GM12878 (cell line): ENCODE data around the gene N4BP2L2. TPM values are rescaled to one million over a fixed set of nuclear protein-coding genes. Genes with fewer than 3 reads are reported as not detected.

Experiments used
- BRCA1 ChIP-seq: IDR thresholded peaks from 2 replicates; pipeline ENCODE4 v1.6.1; 2011; ENCODE audit warnings: low read depth, low read length, improper control_type of control experiment
- CBX3 ChIP-seq: fragments of 200-600 bp; sonication (generic); IDR thresholded peaks from 2 replicates; pipeline ENCODE4 v1.6.1; 2016; ENCODE audit warnings: low read depth, borderline replicate concordance
- CREB1 ChIP-seq: IDR thresholded peaks from 2 replicates; pipeline ENCODE4 v1.6.1; 2012; ENCODE audit warnings: low read depth, mild to moderate bottlenecking, inconsistent platforms
- ELK1 ChIP-seq: IDR thresholded peaks from 2 replicates; pipeline ENCODE4 v1.6.1; 2012; ENCODE audit warnings: low read depth, low read length, improper control_type of control experiment
- EP300 ChIP-seq, 2 experiments: fragments of 150-350 bp in 1 of 2; IDR thresholded peaks; 2 replicates each; pipeline ENCODE4 v1.6.1; 2011 to 2012; ENCODE audit warnings: low read depth in 2 of 2, low read length in 2 of 2, borderline replicate concordance in 1 of 2, improper control_type of control experiment in 1 of 2, inconsistent platforms in 1 of 2; ENCODE audit not compliant: control insufficient read depth in 1 of 2
- EZH2 ChIP-seq: IDR thresholded peaks from 2 replicates; pipeline ENCODE4 v1.6.1; 2012; ENCODE audit warnings: low read depth, mild to moderate bottlenecking, control low read depth, inconsistent platforms, low read length, borderline replicate concordance; ENCODE audit not compliant: control insufficient read depth
- HCFC1 ChIP-seq: fragments of 150-350 bp; IDR thresholded peaks from 2 replicates; pipeline ENCODE4 v1.6.1; 2014; ENCODE audit warnings: low read length
- IKZF2 ChIP-seq, 2 experiments: fragments of 450-650 bp; IDR thresholded peaks; 2 replicates each; pipeline ENCODE4 v1.6.1; 2017; ENCODE audit warnings: mild to moderate bottlenecking in 2 of 2, moderate library complexity in 2 of 2
- IRF5 ChIP-seq: fragments of 450-650 bp; IDR thresholded peaks from 2 replicates; pipeline ENCODE4 v1.6.1; 2017; ENCODE audit warnings: borderline replicate concordance
- KAT2A ChIP-seq: conservative IDR thresholded peaks from 2 replicates; pipeline ENCODE4 v1.6.1; 2011; ENCODE audit warnings: low read depth, low read length; ENCODE audit not compliant: control insufficient read depth
- MAX ChIP-seq: IDR thresholded peaks from 2 replicates; pipeline ENCODE4 v1.6.1; 2012; ENCODE audit warnings: low read depth, low read length, improper control_type of control experiment
- MYB ChIP-seq: fragments of 150-350 bp; IDR thresholded peaks from 2 replicates; pipeline ENCODE4 v1.6.1; 2014; ENCODE audit warnings: mild to moderate bottlenecking, low read depth, low read length, borderline replicate concordance
- POLR2AphosphoS2 ChIP-seq: IDR thresholded peaks from 2 replicates; pipeline ENCODE4 v1.6.1; 2011; ENCODE audit warnings: low read depth, mild to moderate bottlenecking, low read length, improper control_type of control experiment, moderate library complexity
- POLR2AphosphoS5 ChIP-seq: IDR thresholded peaks from 2 replicates; pipeline ENCODE4 v1.6.1; 2011; ENCODE audit warnings: mild to moderate bottlenecking, low read length, inconsistent platforms
- SPI1 ChIP-seq: IDR thresholded peaks from 2 replicates; pipeline ENCODE4 v1.6.1; 2011; ENCODE audit warnings: low read depth, mild to moderate bottlenecking, low read length, moderate library complexity, borderline replicate concordance; ENCODE audit not compliant: insufficient read depth
- SREBF2 ChIP-seq: IDR thresholded peaks from 2 replicates; pipeline ENCODE4 v1.6.1; 2012; ENCODE audit warnings: mild to moderate bottlenecking, low read length
- TAF1 ChIP-seq: IDR thresholded peaks from 2 replicates; pipeline ENCODE4 v1.6.1; 2011; ENCODE audit warnings: mild to moderate bottlenecking, low read depth, low read length, borderline replicate concordance
- WRNIP1 ChIP-seq: IDR thresholded peaks from 2 replicates; pipeline ENCODE4 v1.6.1; 2011; ENCODE audit warnings: low read depth, low read length, improper control_type of control experiment, borderline replicate concordance
- ZNF687 ChIP-seq: fragments of 450-650 bp; IDR thresholded peaks from 2 replicates; pipeline ENCODE4 v1.6.1; 2017; ENCODE audit warnings: mild to moderate bottlenecking, moderate library complexity
- ZZZ3 ChIP-seq: IDR thresholded peaks from 2 replicates; pipeline ENCODE4 v1.6.1; 2011; ENCODE audit warnings: low read depth; ENCODE audit not compliant: control insufficient read depth, insufficient read length
- polyA plus RNA-seq, 11 experiments: library from polyadenylated mRNA; depleted of rRNA in 4 of 11; unstranded in 6 of 11; stranded (reverse) in 5 of 11; fragments of >200 nt; fragmentation: Nextera tagmentation in 4 of 11; fragmentation: Illumina TruSeq in 1 of 11; extraction: Ambion mirVana in 4 of 11; extraction: Trizol in 1 of 11; gene quantifications; 1 replicate in 1 of 11; 2 replicates in 10 of 11; pipeline versions ENCODE4 v1.2.1 to v1.2.3, GENCODE V29; 2011 to 2016; ENCODE audit warnings: inconsistent platforms in 2 of 11, missing spikeins in 2 of 11, low read depth in 1 of 11
- total RNA-seq, 4 experiments: library from RNA; depleted of rRNA in 3 of 4; stranded (reverse); fragments of >200 nt in 3 of 4; fragmentation: Illumina TruSeq in 1 of 4; extraction: Trizol in 1 of 4; gene quantifications; 2 replicates each; pipeline versions ENCODE4 v1.2.1 to v1.2.3, GENCODE V29; 2013 to 2021

N4BP2L2 gene
- total and polyA plus RNA-seq, 10 of the 15 experiments (the other 5 are each of a cell fraction or from before 2014, with no cell fraction given), result 41.7 to 87.1 (median 61.2) TPM

GRCh38 chr13:32587011-32587810, 48.6 kb upstream of the N4BP2L2 start (continued):
- TF ChIP-seq IRF5 (no peak), ZZZ3 (no peak), SREBF2 (no peak), EP300 (IDR thresholded peaks at IDR 0.05; ENCODE audit: borderline replicate concordance in 1 of 2, control insufficient read depth in 1 of 2, low read depth in 2 of 2, low read length in 2 of 2) (no peak), CBX3 (no peak), TAF1 (no peak), WRNIP1 (no peak), POLR2AphosphoS5 (peak; percentile 35; the same call in 1 of the 2 replicates), MYB (no peak), BRCA1 (no peak), EZH2 (no peak), KAT2A (no peak), HCFC1 (no peak), ELK1 (no peak), CREB1 (no peak), POLR2AphosphoS2 (no peak), MAX (no peak; the same call in 1 of the 2 replicates), SPI1 (no peak), ZNF687 (no peak), IKZF2 (IDR thresholded peaks at IDR 0.05) (peak in 1 of 2 experiments; percentile 22; a peak in 2 of 4 replicates)
